GM23248 (cell line): ENCODE measurements around the gene GNB5.

Source experiments
- EZH2 ChIP-seq: fragments of 200-600 bp; sonication (generic); IDR thresholded peaks from 2 replicates; pipeline ENCODE4 v1.6.1; 2018; ENCODE audit warnings: antibody characterized with exemption, mild to moderate bottlenecking; ENCODE audit not compliant: insufficient read depth, poor library complexity, severe bottlenecking
- EZH2phosphoT487 ChIP-seq: fragments of 200-600 bp; sonication (generic); IDR thresholded peaks from 2 replicates; pipeline ENCODE4 v1.6.1; 2018; ENCODE audit warnings: antibody characterized with exemption, moderate library complexity, mild to moderate bottlenecking, low read depth; ENCODE audit not compliant: insufficient read depth

DNA sequence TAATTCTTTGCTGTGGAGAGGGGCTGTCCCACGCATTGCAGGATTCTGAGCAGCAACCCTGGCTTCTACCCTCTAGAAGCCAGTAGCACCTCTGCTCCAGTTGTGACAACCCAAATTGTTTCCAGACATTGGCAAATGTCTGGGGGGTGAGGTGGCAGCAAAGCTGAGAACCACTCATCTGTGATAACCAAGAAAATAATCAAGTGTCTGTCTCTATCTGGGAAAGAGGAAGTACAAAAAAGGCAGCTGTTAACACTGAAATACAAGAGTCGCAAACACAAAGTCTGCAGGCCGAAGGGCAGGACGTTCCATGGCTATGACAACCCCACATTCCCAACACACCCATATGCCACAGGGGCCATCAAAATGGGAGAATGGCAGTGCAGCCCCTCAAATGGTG, 42.2 kb upstream of the GNB5 start:
- TF ChIP-seq EZH2 (no peak), EZH2phosphoT487 (no peak)
